ENCODE measurements around the gene KCNN1.
"Not testable (repeated sequence)": the region's sequence is repeated elsewhere in the genome, so short reads cannot be mapped to it uniquely, and the experiment has no call there.

KCNN1 gene

GRCh38 chr19:18005750-18006149 lies 38.8 kb downstream of the KCNN1 start:
- not testable (repeated sequence) for DNase-seq

- DNase-seq = no peak
Observed at GRCh38 chr19:18007044-18007916, 40.4 kb downstream of the KCNN1 start.

- peak; percentile 53 for DNase-seq
Observed at GRCh38 chr19:18007917-18008673, 41.2 kb downstream of the KCNN1 start, which contains the start of gene ARRDC2. ARRDC2 (plus strand) TSS chr19:18008170; CDS start chr19:18008311, 141 bp downstream.

GRCh38 chr19:18008814-18009213 lies 41.9 kb downstream of the KCNN1 start:
- no peak for DNase-seq

- DNase-seq = no peak
Observed at GRCh38 chr19:18009412-18010066, 42.6 kb downstream of the KCNN1 start.

- no peak for DNase-seq
Observed at GRCh38 chr19:18010149-18010548, 43.2 kb downstream of the KCNN1 start.

GRCh38 chr19:18013210-18014111 lies 46.6 kb downstream of the KCNN1 start:
- no peak for DNase-seq

GRCh38 chr19:18014197-18014596 lies 47.3 kb downstream of the KCNN1 start:
- DNase-seq = no peak

- no peak for DNase-seq
Observed at GRCh38 chr19:18016209-18016910, 49.5 kb downstream of the KCNN1 start.

- DNase-seq = no peak
Observed at GRCh38 chr19:18017275-18018083, 50.6 kb downstream of the KCNN1 start.

- no peak for DNase-seq
Observed at GRCh38 chr19:18020212-18021085, 53.5 kb downstream of the KCNN1 start.

- no peak for DNase-seq
Observed at GRCh38 chr19:18021121-18021755, 54.3 kb downstream of the KCNN1 start.

- no peak for DNase-seq
Observed at GRCh38 chr19:18023622-18024251, 56.8 kb downstream of the KCNN1 start.

GRCh38 chr19:18027151-18027550 lies 60.2 kb downstream of the KCNN1 start:
- DNase-seq = no peak

GRCh38 chr19:18029617-18030338 lies 62.9 kb downstream of the KCNN1 start:
- no peak for DNase-seq

- not testable (repeated sequence) for DNase-seq
Observed at GRCh38 chr19:18031401-18031800, 64.5 kb downstream of the KCNN1 start.

- not testable (repeated sequence) for DNase-seq
Observed at GRCh38 chr19:18032102-18032501, 65.2 kb downstream of the KCNN1 start.

GRCh38 chr19:18041054-18041453 lies 74.1 kb downstream of the KCNN1 start:
- no peak for DNase-seq
